ENCODE results near the gene RANBP1. TPM values are rescaled to one million over a fixed set of nuclear protein-coding genes. Genes with fewer than 3 reads are reported as not detected.

Gene RANBP1
- total and polyA plus RNA-seq, 9 of the 15 experiments (the other 6 are each of a cell fraction or from before 2014, with no cell fraction given) = 162 to 2,891 (median 1,289) TPM

DNA sequence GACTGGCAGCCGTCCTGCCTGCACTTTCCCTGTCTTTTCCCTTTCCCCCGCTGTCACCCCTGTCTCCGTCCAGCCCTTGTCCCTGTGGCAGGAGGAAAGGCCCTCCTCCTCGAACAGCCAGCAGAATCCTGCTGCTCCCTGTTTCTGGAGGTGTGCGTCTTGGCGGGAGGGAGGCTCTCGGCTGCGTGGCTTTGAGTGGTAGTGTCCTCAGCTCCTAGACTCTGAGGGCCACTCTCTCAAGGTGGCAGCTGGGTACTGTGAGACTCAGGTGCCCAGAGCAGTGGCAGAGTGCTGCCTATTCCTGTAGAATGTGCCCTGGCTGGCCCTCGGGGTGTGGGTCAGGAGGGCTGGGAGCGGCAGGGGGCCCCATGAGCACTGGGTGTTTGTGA is 9.1 kb upstream of the RANBP1 start (continued):
- TF ChIP-seq, protein P1, sequence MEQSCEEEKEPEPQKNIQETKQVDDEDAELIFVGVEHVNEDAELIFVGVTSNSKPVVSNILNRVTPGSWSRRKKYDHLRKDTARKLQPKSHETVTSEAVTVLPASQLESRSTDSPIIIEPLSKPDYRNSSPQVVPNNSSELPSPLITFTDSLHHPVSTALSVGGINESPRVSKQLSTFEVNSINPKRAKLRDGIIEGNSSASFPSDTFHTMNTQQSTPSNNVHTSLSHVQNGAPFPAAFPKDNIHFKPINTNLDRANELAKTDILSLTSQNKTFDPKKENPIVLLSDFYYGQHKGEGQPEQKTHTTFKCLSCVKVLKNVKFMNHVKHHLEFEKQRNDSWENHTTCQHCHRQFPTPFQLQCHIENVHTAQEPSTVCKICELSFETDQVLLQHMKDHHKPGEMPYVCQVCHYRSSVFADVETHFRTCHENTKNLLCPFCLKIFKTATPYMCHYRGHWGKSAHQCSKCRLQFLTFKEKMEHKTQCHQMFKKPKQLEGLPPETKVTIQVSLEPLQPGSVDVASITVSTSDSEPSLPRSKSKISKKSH (CRISPR knock-in tag; IDR thresholded peaks at IDR 0.05) = no peak
- TF ChIP-seq LARP7 (IDR thresholded peaks at IDR 0.05) = no peak
- TF ChIP-seq, protein P2, sequence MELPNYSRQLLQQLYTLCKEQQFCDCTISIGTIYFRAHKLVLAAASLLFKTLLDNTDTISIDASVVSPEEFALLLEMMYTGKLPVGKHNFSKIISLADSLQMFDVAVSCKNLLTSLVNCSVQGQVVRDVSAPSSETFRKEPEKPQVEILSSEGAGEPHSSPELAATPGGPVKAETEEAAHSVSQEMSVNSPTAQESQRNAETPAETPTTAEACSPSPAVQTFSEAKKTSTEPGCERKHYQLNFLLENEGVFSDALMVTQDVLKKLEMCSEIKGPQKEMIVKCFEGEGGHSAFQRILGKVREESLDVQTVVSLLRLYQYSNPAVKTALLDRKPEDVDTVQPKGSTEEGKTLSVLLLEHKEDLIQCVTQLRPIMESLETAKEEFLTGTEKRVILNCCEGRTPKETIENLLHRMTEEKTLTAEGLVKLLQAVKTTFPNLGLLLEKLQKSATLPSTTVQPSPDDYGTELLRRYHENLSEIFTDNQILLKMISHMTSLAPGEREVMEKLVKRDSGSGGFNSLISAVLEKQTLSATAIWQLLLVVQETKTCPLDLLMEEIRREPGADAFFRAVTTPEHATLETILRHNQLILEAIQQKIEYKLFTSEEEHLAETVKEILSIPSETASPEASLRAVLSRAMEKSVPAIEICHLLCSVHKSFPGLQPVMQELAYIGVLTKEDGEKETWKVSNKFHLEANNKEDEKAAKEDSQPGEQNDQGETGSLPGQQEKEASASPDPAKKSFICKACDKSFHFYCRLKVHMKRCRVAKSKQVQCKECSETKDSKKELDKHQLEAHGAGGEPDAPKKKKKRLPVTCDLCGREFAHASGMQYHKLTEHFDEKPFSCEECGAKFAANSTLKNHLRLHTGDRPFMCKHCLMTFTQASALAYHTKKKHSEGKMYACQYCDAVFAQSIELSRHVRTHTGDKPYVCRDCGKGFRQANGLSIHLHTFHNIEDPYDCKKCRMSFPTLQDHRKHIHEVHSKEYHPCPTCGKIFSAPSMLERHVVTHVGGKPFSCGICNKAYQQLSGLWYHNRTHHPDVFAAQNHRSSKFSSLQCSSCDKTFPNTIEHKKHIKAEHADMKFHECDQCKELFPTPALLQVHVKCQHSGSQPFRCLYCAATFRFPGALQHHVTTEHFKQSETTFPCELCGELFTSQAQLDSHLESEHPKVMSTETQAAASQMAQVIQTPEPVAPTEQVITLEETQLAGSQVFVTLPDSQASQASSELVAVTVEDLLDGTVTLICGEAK (IDR thresholded peaks at IDR 0.05) = no peak
- TF ChIP-seq, protein P2 (CRISPR knock-in tag; IDR thresholded peaks at IDR 0.05) = peak; percentile 42; the same call in 1 of the 2 replicates
- TF ChIP-seq, protein P3, sequence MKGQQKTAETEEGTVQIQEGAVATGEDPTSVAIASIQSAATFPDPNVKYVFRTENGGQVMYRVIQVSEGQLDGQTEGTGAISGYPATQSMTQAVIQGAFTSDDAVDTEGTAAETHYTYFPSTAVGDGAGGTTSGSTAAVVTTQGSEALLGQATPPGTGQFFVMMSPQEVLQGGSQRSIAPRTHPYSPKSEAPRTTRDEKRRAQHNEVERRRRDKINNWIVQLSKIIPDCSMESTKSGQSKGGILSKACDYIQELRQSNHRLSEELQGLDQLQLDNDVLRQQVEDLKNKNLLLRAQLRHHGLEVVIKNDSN (CRISPR knock-in tag; IDR thresholded peaks at IDR 0.05) = no peak
- TF ChIP-seq OTX1 (CRISPR knock-in tag; IDR thresholded peaks at IDR 0.05) = 0 out of 2 replicates have a peak, but pooled peaks have one; percentile 64
- TF ChIP-seq, protein P4, sequence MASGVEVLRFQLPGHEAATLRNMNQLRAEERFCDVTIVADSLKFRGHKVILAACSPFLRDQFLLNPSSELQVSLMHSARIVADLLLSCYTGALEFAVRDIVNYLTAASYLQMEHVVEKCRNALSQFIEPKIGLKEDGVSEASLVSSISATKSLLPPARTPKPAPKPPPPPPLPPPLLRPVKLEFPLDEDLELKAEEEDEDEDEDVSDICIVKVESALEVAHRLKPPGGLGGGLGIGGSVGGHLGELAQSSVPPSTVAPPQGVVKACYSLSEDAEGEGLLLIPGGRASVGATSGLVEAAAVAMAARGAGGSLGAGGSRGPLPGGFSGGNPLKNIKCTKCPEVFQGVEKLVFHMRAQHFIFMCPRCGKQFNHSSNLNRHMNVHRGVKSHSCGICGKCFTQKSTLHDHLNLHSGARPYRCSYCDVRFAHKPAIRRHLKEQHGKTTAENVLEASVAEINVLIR (CRISPR knock-in tag; IDR thresholded peaks at IDR 0.05) = no peak
- peak; percentile 50 for TF ChIP-seq POLR2G (IDR thresholded peaks at IDR 0.05; ENCODE audit: low read depth, low read length)
- no peak for TF ChIP-seq TCF7 (IDR thresholded peaks at IDR 0.05; ENCODE audit: borderline replicate concordance)

All from K562 (cell line).